Caki2 (cell line): Measurements from ENCODE around the gene LPO. TPM values are rescaled to one million over a fixed set of nuclear protein-coding genes. Genes with fewer than 3 reads are reported as not detected.

ENCODE experiments used
- DNase-seq: peaks from one replicate; pipeline ENCODE4 v3.0.0-alpha.2; 2015; ENCODE audit warnings: low read depth
- in situ Hi-C: cut with HindIII; loops from 2 replicates; pipeline ENCODE4 v1.10.0; 2016; ENCODE audit warnings: low sequenced_read_pairs, low pct_unique_long_range_greater_than_20kb, mixed read lengths
- total RNA-seq: library from RNA; depleted of rRNA; stranded (reverse); fragments of >200 nt; shearing (Covaris generic); gene quantifications from 2 replicates; pipeline ENCODE4 v1.2.3, GENCODE V29; 2014; ENCODE audit warnings: low replicate concordance

The LPO gene
- total RNA-seq, 1 experiment from 2014 or later: not detected

- in situ Hi-C loops: no loop called here
- no peak for DNase-seq
These were observed 46.4 kb downstream of the LPO start for GRCh38 chr17:58284613-58285421.

GRCh38 chr17:58285422-58285810, 47.0 kb downstream of the LPO start:
- in situ Hi-C loops: no loop called here
- DNase-seq: no peak

GRCh38 chr17:58289869-58290268, 51.5 kb downstream of the LPO start:
- DNase-seq: peak; percentile 12
- in situ Hi-C loops: no loop called here

- no peak for DNase-seq
- in situ Hi-C loops: no loop called here
These were observed 52.9 kb downstream of the LPO start for GRCh38 chr17:58291246-58291645.

- no peak for DNase-seq
- in situ Hi-C loops: no loop called here
These were observed 55.6 kb downstream of the LPO start for GRCh38 chr17:58294034-58294433.

GRCh38 chr17:58300336-58300735, 62.0 kb downstream of the LPO start:
- DNase-seq: no peak
- in situ Hi-C loops: no loop called here

GRCh38 chr17:58301504-58302150, 63.2 kb downstream of the LPO start:
- DNase-seq: no peak
- in situ Hi-C loops: no loop called here

GRCh38 chr17:58302171-58302918, 64.0 kb downstream of the LPO start:
- in situ Hi-C loops: no loop called here
- no peak for DNase-seq

GRCh38 chr17:58302919-58303585, 64.7 kb downstream of the LPO start:
- in situ Hi-C loops: no loop called here
- DNase-seq: no peak

- peak; percentile 22 for DNase-seq
- in situ Hi-C loops: no loop called here
These were observed 65.8 kb downstream of the LPO start for GRCh38 chr17:58303971-58304749.

- in situ Hi-C loops: no loop called here
- no peak for DNase-seq
These were observed 66.5 kb downstream of the LPO start for GRCh38 chr17:58304750-58305486.

- in situ Hi-C loops: no loop called here
- DNase-seq: no peak
These were observed 67.2 kb downstream of the LPO start for GRCh38 chr17:58305626-58306025.

GRCh38 chr17:58306131-58306951, 68.0 kb downstream of the LPO start:
- in situ Hi-C loops: no loop called here

GRCh38 chr17:58307468-58308172, 69.2 kb downstream of the LPO start:
- in situ Hi-C loops: no loop called here
- DNase-seq: no peak

More at GRCh38 chr17:58306131-58306951, 68.0 kb downstream of the LPO start:
- DNase-seq: no peak

- in situ Hi-C loops: no loop called here
- no peak for DNase-seq
These were observed 70.0 kb downstream of the LPO start for GRCh38 chr17:58308173-58308984.
